Iris pigment epithelial cell (primary cell): ENCODE results near the gene GRID1.

Experiments
- DNase-seq: peaks from one replicate; pipeline ENCODE4 v3.0.0-alpha.2; 2011; ENCODE audit warnings: low read depth

GRID1 gene

GRCh38 chr10:85600026-85600743, 766.4 kb downstream of the GRID1 start:
- no peak for DNase-seq

DNA sequence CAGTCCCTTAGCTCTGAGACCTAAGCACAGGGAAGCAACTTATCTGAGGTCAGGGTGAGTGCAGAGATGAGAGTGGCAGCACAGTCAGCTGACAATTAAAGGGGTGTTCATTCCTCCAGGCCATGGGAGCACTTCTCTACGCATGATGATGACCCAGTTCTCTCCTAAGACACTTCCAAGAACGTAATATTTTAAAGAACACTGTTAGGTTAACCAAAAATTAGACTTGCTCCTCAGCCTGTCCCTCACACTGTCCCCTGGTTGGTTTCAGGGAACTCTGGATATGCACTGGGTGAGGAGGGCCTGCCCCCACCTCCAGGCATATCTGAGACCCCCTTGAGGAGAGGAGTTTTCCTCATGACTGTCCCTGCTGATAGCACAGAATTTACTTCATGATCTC, 767.5 kb downstream of the GRID1 start:
- no peak for DNase-seq

DNA sequence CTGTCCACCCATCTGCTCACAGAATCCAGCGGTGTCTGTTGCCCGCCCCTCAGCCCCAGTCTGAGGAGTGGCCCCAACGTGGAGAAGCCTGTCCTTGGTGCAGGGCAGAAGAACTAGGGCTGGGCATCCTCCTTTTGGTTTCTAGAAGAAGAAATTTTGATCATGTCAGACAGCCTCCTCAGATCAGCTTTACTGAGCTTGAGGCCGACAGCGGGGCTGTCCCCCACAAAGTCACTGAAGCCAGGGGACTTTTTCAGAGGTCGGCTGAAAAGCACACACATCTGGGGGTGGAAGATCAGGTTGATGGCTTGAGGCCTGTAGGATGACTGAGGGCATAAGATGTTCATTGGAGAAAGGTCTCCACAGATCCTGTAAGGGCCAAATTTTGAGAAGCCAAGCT, 767.9 kb downstream of the GRID1 start:
- no peak for DNase-seq

DNA sequence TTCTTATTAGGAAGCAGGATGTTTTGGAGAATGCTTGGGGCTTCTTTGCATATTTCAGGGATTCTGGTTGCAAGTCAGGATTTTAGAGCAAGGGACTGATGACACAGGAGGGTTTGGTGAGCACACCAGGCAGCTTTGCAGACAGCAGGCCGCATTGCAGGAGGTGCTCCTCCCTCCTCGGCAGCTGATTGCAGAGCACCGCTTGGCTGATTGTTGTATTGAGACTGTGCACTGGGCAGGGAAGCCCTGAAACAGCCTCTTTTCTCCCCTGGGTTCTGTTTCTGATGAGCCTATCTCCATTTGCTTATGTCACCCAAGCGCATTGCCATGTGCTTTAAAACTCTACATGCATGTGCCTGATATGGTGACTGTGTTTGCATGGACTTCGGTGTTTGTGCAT, 769.6 kb downstream of the GRID1 start:
- no peak for DNase-seq

DNA sequence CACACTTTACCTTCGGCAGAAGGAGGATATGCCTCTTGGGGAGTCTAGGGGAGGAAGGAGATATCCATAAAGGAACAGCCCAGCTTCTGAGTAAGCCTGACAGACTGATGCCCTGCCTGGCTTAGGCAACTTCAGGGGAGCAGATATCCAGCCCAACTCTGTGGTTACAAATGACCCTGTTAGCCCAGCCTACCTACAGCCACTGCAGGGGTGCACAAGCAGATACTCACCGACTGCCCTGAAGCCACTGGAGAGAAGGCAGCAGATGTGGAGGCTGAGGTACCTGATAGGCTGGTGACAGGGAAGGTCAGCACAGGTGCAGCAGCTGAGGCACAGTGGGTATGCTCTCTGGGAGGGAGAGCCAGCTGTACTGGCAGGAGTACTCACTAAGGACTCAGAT, 770.2 kb downstream of the GRID1 start:
- no peak for DNase-seq

GRCh38 chr10:85594239-85594638, 772.4 kb downstream of the GRID1 start:
- DNase-seq, result no peak

DNA sequence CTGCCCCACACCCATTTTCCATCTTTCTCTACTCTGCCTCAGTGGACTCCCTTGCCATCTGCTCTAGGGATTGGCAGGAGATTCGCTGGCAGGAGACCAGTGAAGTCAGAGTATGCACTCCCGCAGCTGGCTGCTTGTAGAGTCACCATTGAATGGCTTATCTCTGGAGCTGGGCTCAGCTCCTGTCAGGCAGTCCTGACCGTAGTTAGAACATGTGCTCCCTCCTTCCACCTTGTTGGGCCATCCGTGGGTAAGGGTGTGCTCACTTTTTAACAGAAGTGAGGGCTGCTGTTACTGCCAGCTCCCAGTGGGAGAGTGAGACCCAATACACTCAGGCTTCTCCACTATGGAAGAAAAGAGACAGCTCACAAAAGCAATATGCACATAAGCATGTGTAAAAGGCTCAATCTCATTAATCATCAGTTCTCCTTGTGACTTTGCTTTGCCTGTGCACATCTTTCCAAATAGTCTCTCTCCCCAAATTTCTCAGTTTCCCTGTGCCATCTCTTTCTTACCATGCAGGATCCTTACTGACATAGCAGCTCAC, 773.3 kb downstream of the GRID1 start:
- DNase-seq, result no peak

DNA sequence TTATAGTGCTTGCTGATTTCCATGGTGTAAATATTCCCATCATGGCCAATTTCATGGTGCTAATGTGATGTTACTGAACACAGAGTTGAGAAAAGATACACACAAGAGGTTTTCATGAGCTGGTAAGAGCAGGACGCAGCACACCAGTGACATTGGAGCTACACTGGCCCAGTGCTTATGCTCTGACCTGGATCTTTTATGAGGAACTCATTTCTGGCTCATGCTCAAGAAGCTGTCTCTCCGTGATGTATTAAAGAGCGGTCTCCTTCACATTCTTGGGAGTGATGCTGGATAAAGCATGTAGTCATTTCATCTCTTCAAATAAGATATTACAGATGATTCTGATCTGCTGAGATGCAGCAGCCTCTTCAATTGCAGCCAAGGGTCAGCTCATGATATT, 785.2 kb downstream of the GRID1 start:
- DNase-seq, result no peak

DNA sequence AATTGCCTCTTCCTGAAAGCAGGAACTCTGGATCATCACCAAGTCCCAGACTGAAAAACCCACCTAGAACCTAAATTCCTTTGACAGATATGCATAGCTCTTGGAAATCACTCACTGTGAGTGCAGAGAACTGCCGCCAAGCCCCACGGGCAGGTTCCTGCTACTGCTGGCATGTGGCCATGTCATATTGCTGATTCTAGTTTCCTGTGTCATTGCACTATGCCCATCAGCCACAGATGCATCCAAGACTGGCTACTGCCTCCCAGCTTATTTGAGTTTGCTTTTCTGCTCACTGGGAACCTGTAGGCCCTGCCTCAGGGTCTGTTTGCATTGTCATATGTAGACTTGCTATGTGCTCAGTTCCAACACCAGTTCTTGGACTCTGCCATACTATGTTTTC, 786.0 kb downstream of the GRID1 start:
- no peak for DNase-seq

- no peak for DNase-seq
These were observed 787.7 kb downstream of the GRID1 start for GRCh38 chr10:85578860-85579259.

DNA sequence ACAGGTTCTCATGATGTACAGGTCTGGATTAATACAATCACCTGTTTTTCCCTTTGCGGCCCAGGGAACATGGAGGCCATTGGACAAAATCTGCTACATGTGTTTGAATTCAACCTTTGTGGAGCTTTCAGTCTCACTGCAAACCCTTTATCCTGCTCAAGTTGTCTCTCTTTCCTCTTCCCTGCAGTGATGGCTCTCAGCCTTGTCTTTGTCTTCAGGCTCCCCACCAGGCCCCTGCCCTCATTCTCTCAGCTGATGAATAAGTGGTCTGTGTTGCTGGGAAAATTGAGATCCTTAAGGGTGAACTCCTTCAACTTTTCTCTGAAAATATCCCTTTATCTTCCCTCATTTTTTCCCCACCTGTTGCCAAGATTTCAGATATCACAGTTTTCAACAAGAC, 791.2 kb downstream of the GRID1 start:
- no peak for DNase-seq

DNA sequence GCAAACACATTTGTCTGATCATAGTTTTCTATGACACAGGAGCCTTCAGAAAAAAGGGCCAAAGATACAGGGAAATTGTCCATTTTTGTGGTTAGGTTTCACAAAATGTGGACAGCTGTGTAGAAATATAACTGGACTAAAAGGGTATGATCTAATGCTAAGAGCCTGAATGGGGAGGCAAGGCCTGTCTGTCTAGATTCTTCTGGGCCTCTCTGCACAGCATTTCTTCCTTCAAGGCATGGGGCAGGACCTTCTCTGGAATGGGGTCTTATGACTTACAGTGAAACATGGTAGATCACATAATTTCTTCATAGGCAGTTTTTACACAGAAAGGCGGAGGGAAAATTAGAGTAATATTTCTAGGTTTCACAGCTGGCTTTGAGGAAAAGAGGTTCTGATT, 795.7 kb downstream of the GRID1 start:
- no peak for DNase-seq

DNA sequence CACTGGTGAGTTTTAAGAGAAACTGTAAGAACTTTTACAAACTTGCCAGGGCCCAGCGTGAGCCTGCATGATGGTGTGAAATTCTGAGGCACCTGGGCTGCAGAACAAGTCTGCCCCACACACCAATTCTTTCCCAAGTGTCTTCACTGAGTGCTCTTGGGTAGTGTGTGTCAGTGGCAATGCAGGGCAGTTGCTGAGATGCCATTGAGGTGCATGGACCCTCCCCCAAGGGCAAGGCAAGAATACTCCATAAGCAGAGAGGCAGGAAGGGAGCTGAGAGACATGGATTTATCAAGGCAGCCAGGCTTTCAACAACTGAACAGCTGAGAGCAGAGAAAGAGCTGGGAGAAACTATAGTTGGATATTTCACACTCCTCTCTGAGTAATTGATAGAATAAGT, 801.2 kb downstream of the GRID1 start:
- no peak for DNase-seq

DNA sequence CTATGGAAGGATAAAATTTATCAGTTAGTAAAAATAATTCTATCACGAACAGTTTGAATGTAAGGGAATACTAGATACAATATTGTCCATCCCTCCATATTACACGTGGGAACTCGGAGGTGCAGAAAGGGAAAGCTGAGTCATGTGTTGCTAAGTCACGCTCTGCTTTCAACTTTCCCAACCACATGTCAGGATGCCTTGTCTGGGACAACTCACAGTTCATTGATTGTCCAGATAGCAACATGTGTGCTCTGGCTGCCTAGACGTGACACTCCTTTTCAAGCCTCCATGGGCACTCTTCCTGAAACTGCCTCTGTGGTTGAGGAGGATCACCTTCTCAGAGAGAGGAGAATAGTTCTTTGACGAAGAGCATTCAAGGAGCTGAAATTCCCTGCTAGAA, 808.1 kb downstream of the GRID1 start:
- no peak for DNase-seq

GRCh38 chr10:85557706-85558105, 808.9 kb downstream of the GRID1 start:
- no peak for DNase-seq

GRCh38 chr10:85557077-85557476, 809.5 kb downstream of the GRID1 start:
- no peak for DNase-seq
